HEK293 (cell line): ENCODE data around the gene TEX30.
A peak's percentile ranks its signal among the peaks of the same experiment; 100 is the strongest.

Experiments
- CTCF ChIA-PET: fragments of 350-600 bp; formaldehyde crosslinking; extraction: SDS; loops from one replicate; lab custom pipeline; 2021; ENCODE audit warnings: antibody characterized with exemption; lab: Yijun Ruan, JAX
- POLR2A ChIA-PET: fragments of 300-600 bp; formaldehyde crosslinking; extraction: SDS; loops from one replicate; lab custom pipeline; 2020; ENCODE audit warnings: antibody characterized with exemption, inconsistent platforms; lab: Yijun Ruan, JAX
- H3K27ac ChIP-seq: fragments of 200-500 bp; sonication (Bioruptor generic); 2 replicates; pipeline ENCODE4 v1.5.1; 2014; ENCODE audit warnings: low read depth, low read length, control low read depth, inconsistent platforms; ENCODE audit errors: extremely low read depth
- H3K36me3 ChIP-seq, 2 experiments: fragments of 200-500 bp in 1 of 2; sonication (Bioruptor generic) in 1 of 2; 1 replicate in 1 of 2; 2 replicates in 1 of 2; pipeline ENCODE4 v1.5.1; 2014 to 2017; ENCODE audit warnings: inconsistent platforms in 2 of 2, low read length in 2 of 2; ENCODE audit not compliant: control insufficient read depth in 2 of 2, insufficient read depth in 1 of 2
- H3K4me1 ChIP-seq: fragments of 200-500 bp; sonication (Bioruptor generic); 2 replicates; pipeline ENCODE4 v1.5.1; 2014; ENCODE audit warnings: mild to moderate bottlenecking, low read length, inconsistent platforms; ENCODE audit not compliant: control insufficient read depth, insufficient read depth
- H3K4me3 ChIP-seq: 2 replicates; pipeline ENCODE4 v1.5.1; 2011; ENCODE audit warnings: low read depth, mild to moderate bottlenecking, control low read depth, low read length, moderate library complexity
- H3K9me3 ChIP-seq: fragments of 200-500 bp; sonication (Bioruptor generic); 2 replicates; pipeline ENCODE4 v1.5.1; 2014; ENCODE audit warnings: low read depth, low read length, inconsistent platforms; ENCODE audit not compliant: control insufficient read depth, insufficient read depth
- BCL11B ChIP-seq: fragments of 450-650 bp; formaldehyde crosslinking; IDR thresholded peaks from 2 replicates; pipeline ENCODE4 v1.5.1; 2016; ENCODE audit warnings: low read depth, missing biosample characterization, missing genetic modification characterization
- BCL6B ChIP-seq: fragments of 450-650 bp; formaldehyde crosslinking; IDR thresholded peaks from 2 replicates; pipeline ENCODE4 v1.5.1; 2017; ENCODE audit warnings: missing biosample characterization, missing genetic modification characterization
- GLIS2 ChIP-seq: fragments of 450-650 bp; formaldehyde crosslinking; IDR thresholded peaks from 2 replicates; pipeline ENCODE4 v1.5.1; 2016; ENCODE audit warnings: missing biosample characterization, missing genetic modification characterization
- SP7 ChIP-seq: fragments of 450-650 bp; formaldehyde crosslinking; IDR thresholded peaks from 2 replicates; pipeline ENCODE4 v1.5.1; 2016; ENCODE audit warnings: missing biosample characterization, missing genetic modification characterization
- ZBTB1 ChIP-seq: fragments of 450-650 bp; formaldehyde crosslinking; IDR thresholded peaks from 2 replicates; pipeline ENCODE4 v1.5.1; 2016; ENCODE audit warnings: missing biosample characterization, missing genetic modification characterization
- ZBTB17 ChIP-seq: fragments of 450-650 bp; formaldehyde crosslinking; IDR thresholded peaks from 2 replicates; pipeline ENCODE4 v1.5.1; 2016; ENCODE audit warnings: missing biosample characterization, missing genetic modification characterization
- ZBTB21 ChIP-seq: fragments of 450-650 bp; formaldehyde crosslinking; IDR thresholded peaks from 2 replicates; pipeline ENCODE4 v1.5.1; 2017; ENCODE audit warnings: missing biosample characterization, missing genetic modification characterization
- ZFP3 ChIP-seq: fragments of 450-650 bp; formaldehyde crosslinking; IDR thresholded peaks from 2 replicates; pipeline ENCODE4 v1.5.1; 2016; ENCODE audit warnings: low read depth, missing biosample characterization, missing genetic modification characterization
- ZNF121 ChIP-seq: fragments of 450-650 bp; formaldehyde crosslinking; IDR thresholded peaks from 2 replicates; pipeline ENCODE4 v1.5.1; 2016; ENCODE audit warnings: missing biosample characterization, missing genetic modification characterization
- ZNF248 ChIP-seq: fragments of 450-650 bp; formaldehyde crosslinking; IDR thresholded peaks from 2 replicates; pipeline ENCODE4 v1.5.1; 2017; ENCODE audit warnings: missing biosample characterization, missing genetic modification characterization
- ZNF266 ChIP-seq: fragments of 450-650 bp; formaldehyde crosslinking; IDR thresholded peaks from 2 replicates; pipeline ENCODE4 v1.5.1; 2016; ENCODE audit warnings: missing biosample characterization, missing genetic modification characterization, low read depth
- ZNF274 ChIP-seq, 2 experiments: fragments of 200-500 bp in 1 of 2; fragments of 450-650 bp in 1 of 2; sonication (Bioruptor generic) in 1 of 2; formaldehyde crosslinking in 1 of 2; IDR thresholded peaks; 2 replicates each; pipeline versions ENCODE4 v1.5.1 to v1.6.1; 2014 to 2016; ENCODE audit warnings: borderline replicate concordance in 1 of 2, inconsistent platforms in 1 of 2, low read length in 1 of 2, missing biosample characterization in 1 of 2, missing genetic modification characterization in 1 of 2
- ZNF350 ChIP-seq: fragments of 450-650 bp; formaldehyde crosslinking; IDR thresholded peaks from 2 replicates; pipeline ENCODE4 v1.5.0; 2017; ENCODE audit warnings: missing biosample characterization, mild to moderate bottlenecking, missing genetic modification characterization
- ZNF354C ChIP-seq: fragments of 450-650 bp; formaldehyde crosslinking; IDR thresholded peaks from 2 replicates; pipeline ENCODE4 v1.5.1; 2016; ENCODE audit warnings: missing biosample characterization, missing genetic modification characterization, low read depth, borderline replicate concordance
- ZNF521 ChIP-seq: fragments of 450-650 bp; formaldehyde crosslinking; IDR thresholded peaks from 2 replicates; pipeline ENCODE4 v1.5.1; 2017; ENCODE audit warnings: missing biosample characterization, mild to moderate bottlenecking, missing genetic modification characterization
- ZNF529 ChIP-seq: fragments of 450-650 bp; formaldehyde crosslinking; IDR thresholded peaks from 2 replicates; pipeline ENCODE4 v1.5.1; 2017; ENCODE audit warnings: missing genetic modification characterization, missing biosample characterization; ENCODE audit not compliant: insufficient replicate concordance
- ZNF530 ChIP-seq: fragments of 450-650 bp; formaldehyde crosslinking; IDR thresholded peaks from 2 replicates; pipeline ENCODE4 v1.5.1; 2016; ENCODE audit warnings: low read depth, missing biosample characterization, missing genetic modification characterization
- ZNF571 ChIP-seq: fragments of 450-650 bp; formaldehyde crosslinking; IDR thresholded peaks from 2 replicates; pipeline ENCODE4 v1.5.0; 2017; ENCODE audit warnings: missing biosample characterization, missing genetic modification characterization
- ZNF585B ChIP-seq: fragments of 450-650 bp; formaldehyde crosslinking; IDR thresholded peaks from 2 replicates; pipeline ENCODE4 v1.5.1; 2016; ENCODE audit warnings: missing biosample characterization, missing genetic modification characterization
- ZNF664 ChIP-seq: fragments of 450-650 bp; formaldehyde crosslinking; IDR thresholded peaks from 2 replicates; pipeline ENCODE4 v1.5.1; 2016; ENCODE audit warnings: missing biosample characterization, missing genetic modification characterization
- ZNF747 ChIP-seq: fragments of 450-650 bp; formaldehyde crosslinking; IDR thresholded peaks from 2 replicates; pipeline ENCODE4 v1.5.1; 2016; ENCODE audit warnings: missing biosample characterization, missing genetic modification characterization
- TF ChIP-seq, protein P1 (sequence below): fragments of 450-650 bp; formaldehyde crosslinking; conservative IDR thresholded peaks from 2 replicates; pipeline ENCODE4 v1.5.1; 2016; ENCODE audit warnings: low read depth, missing biosample characterization, missing genetic modification characterization

Gene TEX30

GRCh38 chr13:102763741-102764140 lies 9.8 kb downstream of the TEX30 start:
- TF ChIP-seq BCL11B (tag by site-specific recombination) (no peak), ZBTB21 (tag by site-specific recombination) (no peak), GLIS2 (tag by site-specific recombination) (no peak), ZNF266 (tag by site-specific recombination) (no peak), ZNF571 (tag by site-specific recombination) (no peak), ZNF585B (tag by site-specific recombination) (no peak), ZFP3 (tag by site-specific recombination) (no peak), ZNF350 (tag by site-specific recombination) (no peak)
- Histone ChIP-seq H3K27ac (no peak overlapping the region), H3K4me1 (no peaks in the 10 kb centered on the region), H3K4me3 (no peak overlapping the region), H3K9me3 (no peaks in the 10 kb centered on the region), H3K36me3 (peaks cover 0 to 19% of the 10 kb centered on the region in 2 experiments)
- CTCF ChIA-PET: no interaction called here
- POLR2A ChIA-PET: no interaction called here

- ChIA-PET POLR2A (no interaction called here), CTCF (interaction anchor here (0.6 kb wide), 1 partner anchor 1948 kb away, joined by 4 read pairs; no protein-coding TSS in a partner anchor)
- Histone ChIP-seq H3K27ac (no peak overlapping the region), H3K9me3 (no peaks in the 10 kb centered on the region), H3K4me1 (no peaks in the 10 kb centered on the region), H3K36me3 (peaks cover 0 to 7% of the 10 kb centered on the region in 2 experiments; a peak in 2 of 3 replicates), H3K4me3 (no peak overlapping the region)
- no peak for TF ChIP-seq ZBTB1 (tag by site-specific recombination)
- no peak for TF ChIP-seq ZNF354C (tag by site-specific recombination)
- TF ChIP-seq SP7 (tag by site-specific recombination): no peak
- TF ChIP-seq ZNF530 (tag by site-specific recombination): no peak
- no peak for TF ChIP-seq BCL6B (tag by site-specific recombination)
- no peak for TF ChIP-seq ZNF121 (tag by site-specific recombination)
Measured at GRCh38 chr13:102761071-102761470, 12.5 kb downstream of the TEX30 start.

DNA sequence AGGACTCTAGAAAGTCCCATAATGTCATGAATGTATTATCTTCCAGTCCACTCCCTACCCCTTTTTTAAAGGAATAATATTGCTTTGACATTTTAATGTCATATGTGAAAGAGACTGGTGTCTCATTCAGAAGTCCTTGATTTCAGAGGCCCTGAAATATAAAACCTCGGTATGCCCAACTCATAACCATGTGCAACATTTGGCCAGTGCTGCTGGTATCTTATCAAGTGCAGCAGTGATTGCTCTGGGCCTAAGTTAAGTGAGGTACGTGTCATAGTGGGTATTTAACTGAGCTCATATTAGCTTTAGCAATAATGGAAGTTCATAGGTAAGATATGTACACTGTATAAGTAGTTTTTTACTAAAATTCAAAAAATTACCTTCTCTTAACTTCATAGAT lies 14.7 kb downstream of the TEX30 start:
- H3K9me3 ChIP-seq: no peaks in the 10 kb centered on the region
- CTCF ChIA-PET: no interaction called here
- no peaks in the 10 kb centered on the region for H3K36me3 ChIP-seq
- POLR2A ChIA-PET: no interaction called here
- H3K4me3 ChIP-seq: no peak overlapping the region
- H3K27ac ChIP-seq: no peak overlapping the region
- TF ChIP-seq ZNF664: peak; percentile 21; the same call in 1 of the 2 replicates
- no peak for TF ChIP-seq ZNF274 (IDR thresholded peaks at IDR 0.05; ENCODE audit: low read length)
- TF ChIP-seq ZNF274 (tag by site-specific recombination; IDR thresholded peaks at IDR 0.05; ENCODE audit: borderline replicate concordance): no peak
- no peaks in the 10 kb centered on the region for H3K4me1 ChIP-seq

DNA sequence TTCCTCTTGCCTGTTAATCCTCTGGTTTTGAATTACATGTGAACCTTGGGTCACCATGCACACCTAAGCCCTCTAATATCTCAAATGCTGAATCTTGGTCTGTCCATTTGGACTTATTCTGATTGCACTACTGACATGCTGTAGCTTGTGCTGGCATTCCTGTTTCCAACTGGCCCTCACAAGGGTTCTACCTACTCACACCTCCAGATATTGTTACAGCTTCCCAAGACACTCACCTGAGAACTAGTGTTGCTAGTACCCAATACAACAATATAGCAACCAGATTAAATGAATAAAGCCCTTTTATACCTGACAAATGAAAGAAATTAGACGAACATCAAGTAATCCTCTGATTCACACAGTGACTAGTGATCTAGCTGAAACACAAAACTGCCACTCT lies 16.6 kb downstream of the TEX30 start:
- Histone ChIP-seq H3K4me1 (no peaks in the 10 kb centered on the region), H3K9me3 (no peaks in the 10 kb centered on the region), H3K27ac (no peak overlapping the region), H3K36me3 (no peaks in the 10 kb centered on the region), H3K4me3 (no peak overlapping the region)
- TF ChIP-seq ZBTB17 (tag by site-specific recombination): no peak
- TF ChIP-seq ZNF529 (tag by site-specific recombination): no peak
- TF ChIP-seq ZNF521 (tag by site-specific recombination): no peak
- TF ChIP-seq ZNF747 (tag by site-specific recombination): no peak
- no peak for TF ChIP-seq ZNF248 (tag by site-specific recombination)
- TF ChIP-seq, protein P1, sequence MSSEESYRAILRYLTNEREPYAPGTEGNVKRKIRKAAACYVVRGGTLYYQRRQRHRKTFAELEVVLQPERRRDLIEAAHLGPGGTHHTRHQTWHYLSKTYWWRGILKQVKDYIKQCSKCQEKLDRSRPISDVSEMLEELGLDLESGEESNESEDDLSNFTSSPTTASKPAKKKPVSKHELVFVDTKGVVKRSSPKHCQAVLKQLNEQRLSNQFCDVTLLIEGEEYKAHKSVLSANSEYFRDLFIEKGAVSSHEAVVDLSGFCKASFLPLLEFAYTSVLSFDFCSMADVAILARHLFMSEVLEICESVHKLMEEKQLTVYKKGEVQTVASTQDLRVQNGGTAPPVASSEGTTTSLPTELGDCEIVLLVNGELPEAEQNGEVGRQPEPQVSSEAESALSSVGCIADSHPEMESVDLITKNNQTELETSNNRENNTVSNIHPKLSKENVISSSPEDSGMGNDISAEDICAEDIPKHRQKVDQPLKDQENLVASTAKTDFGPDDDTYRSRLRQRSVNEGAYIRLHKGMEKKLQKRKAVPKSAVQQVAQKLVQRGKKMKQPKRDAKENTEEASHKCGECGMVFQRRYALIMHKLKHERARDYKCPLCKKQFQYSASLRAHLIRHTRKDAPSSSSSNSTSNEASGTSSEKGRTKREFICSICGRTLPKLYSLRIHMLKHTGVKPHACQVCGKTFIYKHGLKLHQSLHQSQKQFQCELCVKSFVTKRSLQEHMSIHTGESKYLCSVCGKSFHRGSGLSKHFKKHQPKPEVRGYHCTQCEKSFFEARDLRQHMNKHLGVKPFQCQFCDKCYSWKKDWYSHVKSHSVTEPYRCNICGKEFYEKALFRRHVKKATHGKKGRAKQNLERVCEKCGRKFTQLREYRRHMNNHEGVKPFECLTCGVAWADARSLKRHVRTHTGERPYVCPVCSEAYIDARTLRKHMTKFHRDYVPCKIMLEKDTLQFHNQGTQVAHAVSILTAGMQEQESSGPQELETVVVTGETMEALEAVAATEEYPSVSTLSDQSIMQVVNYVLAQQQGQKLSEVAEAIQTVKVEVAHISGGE (tag by site-specific recombination): no peak
- ChIA-PET CTCF (no interaction called here), POLR2A (no interaction called here)
